BJ (cell line): ENCODE data around the gene SYNJ2BP. TPM values are rescaled to one million over a fixed set of nuclear protein-coding genes. Genes with fewer than 3 reads are reported as not detected.
"Not testable (repeated sequence)": the region's sequence is repeated elsewhere in the genome, so short reads cannot be mapped to it uniquely, and the experiment has no call there.

Source experiments
- CTCF ChIA-PET: fragments of 350-600 bp; formaldehyde crosslinking; extraction: SDS; loops from one replicate; lab custom pipeline; 2021; ENCODE audit warnings: antibody characterized with exemption, inconsistent platforms; lab: Yijun Ruan, JAX
- POLR2A ChIA-PET: fragments of 300-600 bp; sonication (Branson Sonifier 250); formaldehyde crosslinking; extraction: SDS; loops from one replicate; lab custom pipeline; 2021; ENCODE audit warnings: antibody characterized with exemption; lab: Charles Lee
- DNase-seq: peaks from one replicate; pipeline ENCODE4 v3.0.0-alpha.2; 2011; ENCODE audit warnings: low read depth
- H3K27me3 ChIP-seq: 2 replicates; pipeline ENCODE4 v1.6.0; 2011; ENCODE audit warnings: low read length; ENCODE audit not compliant: control insufficient read depth, insufficient read depth
- H3K36me3 ChIP-seq: 2 replicates; pipeline ENCODE4 v1.5.1; 2011; ENCODE audit warnings: low read length; ENCODE audit not compliant: control insufficient read depth, insufficient read depth
- H3K4me3 ChIP-seq: 2 replicates; pipeline ENCODE4 v1.5.1; 2011; ENCODE audit warnings: low read depth, mild to moderate bottlenecking, control low read depth, low read length
- CTCF ChIP-seq: IDR thresholded peaks from 2 replicates; pipeline ENCODE4 v1.5.1; 2011; ENCODE audit warnings: low read depth, mild to moderate bottlenecking, control low read depth, inconsistent platforms, low read length, moderate library complexity; ENCODE audit not compliant: insufficient read depth
- polyA plus RNA-seq: library from polyadenylated mRNA; depleted of rRNA; stranded (reverse); fragments of >200 nt; gene quantifications from 2 replicates; pipeline ENCODE4 v1.2.3, GENCODE V29; 2011

Gene SYNJ2BP
- polyA plus RNA-seq, 1 experiment: 10.5 TPM

- ChIA-PET POLR2A (no interaction called here), CTCF (interaction anchor here (1.0 kb wide), 1 partner anchor 15 kb away, joined by 4 read pairs; no protein-coding TSS in a partner anchor)
- no peak for DNase-seq
- Histone ChIP-seq H3K4me3 (peak overlapping the region; percentile 74), H3K27me3 (no peaks in the 10 kb centered on the region), H3K36me3 (no peaks in the 10 kb centered on the region)
- no peak for TF ChIP-seq CTCF
Measured at GRCh38 chr14:70416338-70416724, 559 bp downstream of the SYNJ2BP start.

- ChIA-PET POLR2A (no interaction called here), CTCF (interaction anchor here (1.0 kb wide), 1 partner anchor 15 kb away, joined by 4 read pairs; no protein-coding TSS in a partner anchor)
- no peaks in the 10 kb centered on the region for H3K36me3 ChIP-seq
- TF ChIP-seq CTCF: no peak
- no peaks in the 10 kb centered on the region for H3K27me3 ChIP-seq
- peak overlapping the region; percentile 74 for H3K4me3 ChIP-seq
- no peak for DNase-seq
Measured at GRCh38 chr14:70415788-70416187, 1.1 kb downstream of the SYNJ2BP start.

GRCh38 chr14:70407621-70408020 is 9.3 kb downstream of the SYNJ2BP start:
- ChIA-PET POLR2A (no interaction called here), CTCF (interaction anchor here (1.1 to 1.3 kb wide), 2 partner anchors 10 to 16 kb away, joined by 3 read pairs; no protein-coding TSS in a partner anchor)
- DNase-seq: no peak
- no peaks in the 10 kb centered on the region for H3K36me3 ChIP-seq
- no peak for TF ChIP-seq CTCF
- H3K4me3 ChIP-seq: no peak overlapping the region
- no peaks in the 10 kb centered on the region for H3K27me3 ChIP-seq

GRCh38 chr14:70406216-70406615 is 10.7 kb downstream of the SYNJ2BP start:
- H3K4me3 ChIP-seq, H3K27me3 ChIP-seq, H3K36me3 ChIP-seq, POLR2A ChIA-PET, DNase-seq: not testable (repeated sequence)
- CTCF ChIA-PET: interaction anchor here (0.6 kb wide), 1 partner anchor 822 kb away, joined by 9 read pairs; no protein-coding TSS in a partner anchor

GRCh38 chr14:70403335-70403734 is 13.6 kb downstream of the SYNJ2BP start:
- H3K27me3 ChIP-seq, H3K36me3 ChIP-seq, POLR2A ChIA-PET, DNase-seq, CTCF ChIA-PET, H3K4me3 ChIP-seq: not testable (repeated sequence)

- POLR2A ChIA-PET: no interaction called here
- CTCF ChIA-PET: interaction anchor here (0.6 to 1.2 kb wide), 2 partner anchors 15 to 137 kb away, joined by 3 to 4 read pairs; no protein-coding TSS in a partner anchor
Measured at GRCh38 chr14:70401643-70402042, 15.2 kb downstream of the SYNJ2BP start.

More at GRCh38 chr14:70401643-70402042, 15.2 kb downstream of the SYNJ2BP start:
- no peak for TF ChIP-seq CTCF
- no peak overlapping the region for H3K4me3 ChIP-seq
- H3K36me3 ChIP-seq: peaks cover 2% of the 10 kb centered on the region; the same call in 1 of the 2 replicates
- DNase-seq: no peak
- H3K27me3 ChIP-seq: no peaks in the 10 kb centered on the region
